Stimulated activated CD4-positive, alpha-beta T cell treated with anti-CD3 and anti-CD28 coated beads, Interleukin-12 subunit alpha, Interleukin-12 subunit beta, amount 100 ng/mL, for 4 hours (primary cell): ENCODE data around the gene FBXO21.
A peak's percentile ranks its signal among the peaks of the same experiment; 100 is the strongest.
"Not testable (repeated sequence)": the region's sequence is repeated elsewhere in the genome, so short reads cannot be mapped to it uniquely, and the experiment has no call there.

Experiments used
- DNase-seq: peaks from one replicate; pipeline ENCODE4 v3.0.0-alpha.2; 2020

Gene FBXO21

GRCh38 chr12:117199956-117200744, 9.9 kb upstream of the FBXO21 start:
- not testable (repeated sequence) for DNase-seq

- not testable (repeated sequence) for DNase-seq
These were observed 6.1 kb upstream of the FBXO21 start for GRCh38 chr12:117196334-117196733.

GRCh38 chr12:117195027-117195426, 4.8 kb upstream of the FBXO21 start:
- DNase-seq = not testable (repeated sequence)

GRCh38 chr12:117193903-117194302, 3.6 kb upstream of the FBXO21 start:
- no peak for DNase-seq

GRCh38 chr12:117192581-117192980, 2.3 kb upstream of the FBXO21 start:
- DNase-seq = not testable (repeated sequence)

- DNase-seq = no peak
These were observed 1.8 kb upstream of the FBXO21 start for GRCh38 chr12:117192057-117192456.

GRCh38 chr12:117189725-117190209, 503 bp downstream of the FBXO21 start:
- DNase-seq = peak; percentile 19

GRCh38 chr12:117188961-117189724, 1.1 kb downstream of the FBXO21 start:
- DNase-seq = no peak

- no peak for DNase-seq
These were observed 2.1 kb downstream of the FBXO21 start for GRCh38 chr12:117188121-117188665.

- no peak for DNase-seq
These were observed 2.8 kb downstream of the FBXO21 start for GRCh38 chr12:117187421-117187820.

GRCh38 chr12:117182866-117183265, 7.4 kb downstream of the FBXO21 start:
- DNase-seq = no peak

- not testable (repeated sequence) for DNase-seq
These were observed 8.8 kb downstream of the FBXO21 start for GRCh38 chr12:117181468-117181843.

GRCh38 chr12:117180758-117181467, 9.4 kb downstream of the FBXO21 start:
- no peak for DNase-seq

GRCh38 chr12:117178745-117179144, 11.5 kb downstream of the FBXO21 start:
- DNase-seq = no peak

- DNase-seq = no peak
These were observed 12.0 kb downstream of the FBXO21 start for GRCh38 chr12:117178301-117178700.

- no peak for DNase-seq
These were observed 18.1 kb downstream of the FBXO21 start for GRCh38 chr12:117172168-117172567.

- no peak for DNase-seq
These were observed 18.6 kb downstream of the FBXO21 start for GRCh38 chr12:117171499-117172162.

- DNase-seq = no peak
These were observed 20.7 kb downstream of the FBXO21 start for GRCh38 chr12:117169548-117169947.

- DNase-seq = no peak
These were observed 21.3 kb downstream of the FBXO21 start for GRCh38 chr12:117168976-117169375.

- no peak for DNase-seq
These were observed 22.5 kb downstream of the FBXO21 start for GRCh38 chr12:117167769-117168168.

GRCh38 chr12:117166107-117166506, 24.2 kb downstream of the FBXO21 start:
- DNase-seq = no peak

- no peak for DNase-seq
These were observed 24.9 kb downstream of the FBXO21 start for GRCh38 chr12:117165342-117165741.
